Renal cortical epithelial cell (primary cell): Measurements from ENCODE around the gene THNSL1. TPM values are rescaled to one million over a fixed set of nuclear protein-coding genes. Genes with fewer than 3 reads are reported as not detected.

Experiments
- DNase-seq: peaks from one replicate; pipeline ENCODE4 v3.0.0-alpha.2; 2011; ENCODE audit warnings: low read depth
- total RNA-seq: library from RNA; depleted of rRNA; stranded (reverse); fragments of >200 nt; gene quantifications from 2 replicates; pipeline ENCODE4 v1.2.3, GENCODE V29; 2014

The THNSL1 gene
- total RNA-seq, 1 donor from 2014 or later, result 11.4 TPM

- DNase-seq, result no peak
Measured at GRCh38 chr10:25057886-25058285, 41.5 kb downstream of the THNSL1 start.

DNA sequence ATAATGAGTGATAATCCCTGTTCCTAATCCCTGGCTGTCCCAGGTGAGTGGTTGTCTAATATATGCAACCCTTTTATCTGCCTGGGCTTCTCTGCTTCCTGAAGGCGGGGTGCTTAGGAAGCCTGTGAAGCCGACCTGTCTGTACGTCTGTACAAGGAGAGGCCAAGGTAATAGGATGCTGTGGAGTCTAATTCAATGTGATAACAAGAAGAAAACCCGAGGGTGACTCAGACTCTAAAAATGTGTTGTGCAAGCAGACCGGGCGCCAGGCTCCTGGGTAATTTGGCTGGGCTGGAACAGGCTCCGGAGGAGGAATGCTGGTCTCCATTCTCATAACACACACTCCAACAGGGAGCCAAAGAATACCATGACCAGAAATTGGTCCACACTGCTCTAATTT, 43.6 kb downstream of the THNSL1 start:
- peak; percentile 87 for DNase-seq

DNA sequence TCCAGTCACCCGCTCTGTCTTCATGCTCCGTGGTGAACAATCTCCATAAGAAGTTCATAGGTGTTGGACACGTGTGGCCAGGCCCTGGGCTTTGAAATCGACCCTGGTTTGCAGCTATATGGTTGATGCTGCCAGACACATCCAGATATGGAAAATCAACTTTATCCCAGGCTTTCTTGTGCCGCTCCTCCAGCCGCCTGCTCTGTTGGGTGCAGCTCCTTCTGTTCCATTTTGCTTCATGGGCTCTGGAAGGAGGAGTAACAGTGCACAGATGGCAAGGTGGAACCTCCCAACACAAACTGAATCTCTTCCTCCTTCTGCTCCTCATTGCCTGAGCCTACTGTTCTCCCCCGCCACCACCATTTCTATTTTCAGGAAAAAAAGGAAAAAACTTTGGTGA, 44.7 kb downstream of the THNSL1 start:
- no peak for DNase-seq

DNA sequence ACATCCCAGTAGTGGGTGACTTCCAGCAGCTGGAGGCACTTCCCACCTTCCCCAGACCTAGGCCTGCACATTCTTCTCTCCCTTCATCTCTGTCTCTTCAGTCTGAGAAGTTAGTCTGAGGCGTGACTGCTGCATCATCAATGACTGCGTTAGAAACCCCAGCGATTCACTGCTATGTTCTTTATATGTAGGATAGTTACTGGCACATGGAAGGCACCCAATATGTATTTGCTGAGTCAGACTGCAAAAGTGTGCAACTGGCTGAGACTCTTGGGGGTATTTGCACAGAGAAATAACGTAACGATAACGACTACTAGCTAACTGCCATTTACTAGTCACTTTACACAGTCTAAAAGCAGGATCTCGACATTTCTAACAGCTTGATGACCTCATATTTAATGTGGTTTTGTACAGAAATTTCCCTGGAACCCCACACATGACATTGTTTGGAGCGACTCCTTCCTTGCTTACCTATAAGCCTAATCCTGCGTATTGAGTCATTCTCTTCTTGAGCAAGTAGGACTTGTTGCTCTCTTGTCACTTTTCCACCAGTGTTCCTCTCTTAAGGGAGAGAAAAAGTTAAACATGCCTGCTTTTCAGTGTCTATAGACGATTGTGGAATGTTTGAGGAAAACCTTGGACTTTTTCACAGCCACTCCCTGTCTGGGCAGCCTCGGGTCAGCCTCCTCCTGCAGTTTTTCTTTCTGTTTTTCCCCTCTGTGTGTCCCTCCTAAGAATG, 45.5 kb downstream of the THNSL1 start:
- DNase-seq, result no peak

- no peak for DNase-seq
Measured at GRCh38 chr10:25063157-25063556, 46.7 kb downstream of the THNSL1 start.

DNA sequence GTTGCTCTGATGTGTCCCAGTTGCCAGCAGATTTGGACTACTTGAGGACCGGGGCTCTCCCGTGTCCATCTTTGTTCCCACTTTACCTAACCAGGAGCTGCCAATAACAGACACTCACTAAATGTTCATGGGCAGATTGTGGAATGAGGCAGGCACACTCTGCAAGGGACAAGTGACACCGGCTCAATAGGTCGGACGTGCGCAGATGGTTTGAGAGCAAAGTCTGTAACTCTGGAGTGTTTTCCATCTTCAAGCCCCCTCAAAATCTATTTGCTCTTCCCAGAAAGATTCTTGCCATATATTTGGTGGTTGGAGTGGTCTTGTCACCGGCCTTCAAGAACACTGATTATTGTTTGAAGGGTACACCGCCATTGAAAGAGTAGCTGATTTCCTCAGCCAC, 47.2 kb downstream of the THNSL1 start:
- DNase-seq, result no peak

DNA sequence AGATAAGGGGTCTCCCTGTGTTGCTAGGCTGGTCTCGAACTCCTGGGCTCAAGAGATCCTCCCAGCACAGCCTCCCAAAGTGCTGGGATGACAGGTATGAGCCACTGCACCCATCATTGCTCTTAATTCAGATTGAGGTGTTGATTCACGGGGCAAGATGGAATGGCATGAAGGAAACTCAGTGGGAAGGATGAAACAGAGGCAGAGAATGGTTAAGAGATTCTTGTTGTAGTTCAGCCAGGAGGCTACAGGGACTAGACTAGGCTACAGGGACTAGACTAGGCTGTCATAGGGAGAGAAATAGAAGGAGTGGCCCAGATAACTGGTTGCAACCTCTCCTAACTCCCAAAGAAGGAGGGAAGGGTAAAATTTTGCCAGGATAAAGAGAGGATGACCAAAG, 48.0 kb downstream of the THNSL1 start:
- no peak for DNase-seq

- DNase-seq, result no peak
Measured at GRCh38 chr10:25065761-25066476, 49.5 kb downstream of the THNSL1 start.

- DNase-seq, result no peak
Measured at GRCh38 chr10:25068152-25069058, 52.0 kb downstream of the THNSL1 start.

- no peak for DNase-seq
Measured at GRCh38 chr10:25071227-25071626, 54.8 kb downstream of the THNSL1 start.

GRCh38 chr10:25072786-25073185, 56.4 kb downstream of the THNSL1 start:
- DNase-seq, result no peak

DNA sequence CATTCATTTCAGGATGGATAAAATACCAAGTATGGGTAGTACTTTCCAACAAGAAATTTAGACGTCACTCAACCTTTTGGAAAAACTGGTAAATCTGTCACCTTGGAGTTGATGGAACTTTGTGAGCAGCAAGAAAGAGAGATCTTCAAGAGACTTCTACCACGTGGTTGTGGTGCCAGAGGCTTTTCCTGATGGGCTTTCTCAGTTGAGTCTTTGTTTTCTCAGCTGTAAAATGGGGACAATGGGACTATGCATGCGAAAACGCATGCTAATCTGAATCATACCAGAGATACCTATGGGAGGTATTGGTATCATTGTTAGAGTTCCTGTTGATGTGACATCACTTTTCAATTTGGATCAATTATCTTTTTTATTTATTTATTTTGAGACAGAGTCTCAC, 59.4 kb downstream of the THNSL1 start:
- DNase-seq, result no peak

Other genes with a start within 250 kb of the THNSL1 start
- gene PRTFDC1, start 64.0 kb upstream of the THNSL1 start, total RNA-seq, result 12.2 and 13.7 TPM in 2 replicates
- gene ENKUR, start 454 bp upstream of the THNSL1 start, total RNA-seq, result 1.4 TPM in 1 of 2 replicates, not detected in the other
- gene GPR158, start 158.4 kb downstream of the THNSL1 start, total RNA-seq, result not detected in 2 replicates